Thymus (tissue), 14 donors: Measurements from ENCODE around the gene DEUP1. TPM values are rescaled to one million over a fixed set of nuclear protein-coding genes. Genes with fewer than 3 reads are reported as not detected.

Source experiments
- DNase-seq, 9 donors: peaks; one replicate each; pipeline ENCODE4 v3.0.0-alpha.2; 2013; ENCODE audit warnings: low spot score in 9 of 9, low read depth in 6 of 9, missing footprints in 1 of 9
- H3K27ac ChIP-seq, 2 donors: one replicate each; pipeline ENCODE4 v1.5.1; 2013; ENCODE audit warnings: control low read depth in 1 of 2, low read depth in 1 of 2, low read length in 1 of 2, mild to moderate bottlenecking in 1 of 2, moderate library complexity in 1 of 2
- H3K27me3 ChIP-seq, 2 donors: one replicate each; pipeline ENCODE4 v1.5.1; 2013; ENCODE audit warnings: low read length in 1 of 2; ENCODE audit not compliant: control insufficient read depth in 2 of 2, insufficient read depth in 1 of 2
- H3K36me3 ChIP-seq, 2 donors: one replicate each; pipeline ENCODE4 v1.5.1; 2013; ENCODE audit warnings: low read length in 1 of 2, mild to moderate bottlenecking in 1 of 2, moderate library complexity in 1 of 2; ENCODE audit not compliant: control insufficient read depth in 2 of 2, insufficient read depth in 2 of 2
- H3K4me1 ChIP-seq, 2 donors: one replicate each; pipeline ENCODE4 v1.5.1; 2013; ENCODE audit warnings: low read length in 2 of 2; ENCODE audit not compliant: control insufficient read depth in 2 of 2, insufficient read depth in 2 of 2
- H3K4me3 ChIP-seq, 2 donors: one replicate each; pipeline ENCODE4 v1.5.1; 2013; ENCODE audit warnings: low read length in 2 of 2, control low read depth in 1 of 2, mild to moderate bottlenecking in 1 of 2
- H3K9me3 ChIP-seq, 2 donors: one replicate each; pipeline ENCODE4 v1.5.1; 2013; ENCODE audit warnings: low read length in 1 of 2, mild to moderate bottlenecking in 1 of 2; ENCODE audit not compliant: control insufficient read depth in 2 of 2, insufficient read depth in 1 of 2
- WGBS: extraction: QIAGEN DNeasy Blood & Tissue Kit; methylation state at CpG from one replicate; pipeline ENCODE4 v1.1.7; 2013; 5-methylcytosine and 5-hydroxymethylcytosine counted together
- long read RNA-seq, 10 donors: transcript quantifications; one replicate each; lab custom pipeline, GENCODE V29; 2026
- polyA plus RNA-seq: library from polyadenylated mRNA; stranded (reverse); fragments of 200-250 nt; gene quantifications from one replicate; pipeline ENCODE4 v1.2.3, GENCODE V29; 2013
- total RNA-seq: library from RNA; stranded (reverse); fragments of 120-200 nt; gene quantifications from one replicate; pipeline ENCODE4 v1.2.4, GENCODE V29; 2013
- donor health status: healthy.

DEUP1 gene, protein sequence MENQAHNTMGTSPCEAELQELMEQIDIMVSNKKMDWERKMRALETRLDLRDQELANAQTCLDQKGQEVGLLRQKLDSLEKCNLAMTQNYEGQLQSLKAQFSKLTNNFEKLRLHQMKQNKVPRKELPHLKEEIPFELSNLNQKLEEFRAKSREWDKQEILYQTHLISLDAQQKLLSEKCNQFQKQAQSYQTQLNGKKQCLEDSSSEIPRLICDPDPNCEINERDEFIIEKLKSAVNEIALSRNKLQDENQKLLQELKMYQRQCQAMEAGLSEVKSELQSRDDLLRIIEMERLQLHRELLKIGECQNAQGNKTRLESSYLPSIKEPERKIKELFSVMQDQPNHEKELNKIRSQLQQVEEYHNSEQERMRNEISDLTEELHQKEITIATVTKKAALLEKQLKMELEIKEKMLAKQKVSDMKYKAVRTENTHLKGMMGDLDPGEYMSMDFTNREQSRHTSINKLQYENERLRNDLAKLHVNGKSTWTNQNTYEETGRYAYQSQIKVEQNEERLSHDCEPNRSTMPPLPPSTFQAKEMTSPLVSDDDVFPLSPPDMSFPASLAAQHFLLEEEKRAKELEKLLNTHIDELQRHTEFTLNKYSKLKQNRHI
- total RNA-seq: 0.33 TPM
- 0.23 TPM for polyA plus RNA-seq
- long read RNA-seq, donor 1: 0 reads
- long read RNA-seq, donor 2: 0 reads
- long read RNA-seq, donor 3: 0 reads
- long read RNA-seq, donor 4, partial matches to known transcripts: 6 of 26 reads
- long read RNA-seq, donor 4, other reads (novel, unspliced or antisense): 20 of 26 reads
- long read RNA-seq, donor 5, partial matches to known transcripts: 17 of 43 reads
- long read RNA-seq, donor 5, other reads (novel, unspliced or antisense): 26 of 43 reads
- long read RNA-seq, donor 6, partial matches to known transcripts: 0 of 21 reads
- long read RNA-seq, donor 6, other reads (novel, unspliced or antisense): 21 of 21 reads
- long read RNA-seq, donor 7: 0 reads
- long read RNA-seq, donor 8: 0 reads
- long read RNA-seq, donor 9: 0 reads
- long read RNA-seq, donor 10, partial matches to known transcripts: 0 of 12 reads
- long read RNA-seq, donor 10, other reads (novel, unspliced or antisense): 12 of 12 reads

- Histone ChIP-seq H3K4me1 (no peaks in the 10 kb centered on the region), H3K27me3 (peaks cover 11 to 33% of the 10 kb centered on the region in 2 donors), H3K36me3 (no peaks in the 10 kb centered on the region), H3K27ac (no peak within 1 kb of the TSS), H3K9me3 (no peaks in the 10 kb centered on the region), H3K4me3 (peak within 1 kb of the TSS in 1 of 2 donors; percentile 16)
- 5% methylated on average over 73 of the region's 73 CpGs for WGBS
- DNase-seq: peak in 4 of 9 donors; percentile 9 to 55 (median 20)
Measured at GRCh38 chr11:93330446-93330984, at the start of gene DEUP1. DEUP1 (plus strand) TSS chr11:93330742; CDS start chr11:93332260, 1,518 bp downstream.

DNA sequence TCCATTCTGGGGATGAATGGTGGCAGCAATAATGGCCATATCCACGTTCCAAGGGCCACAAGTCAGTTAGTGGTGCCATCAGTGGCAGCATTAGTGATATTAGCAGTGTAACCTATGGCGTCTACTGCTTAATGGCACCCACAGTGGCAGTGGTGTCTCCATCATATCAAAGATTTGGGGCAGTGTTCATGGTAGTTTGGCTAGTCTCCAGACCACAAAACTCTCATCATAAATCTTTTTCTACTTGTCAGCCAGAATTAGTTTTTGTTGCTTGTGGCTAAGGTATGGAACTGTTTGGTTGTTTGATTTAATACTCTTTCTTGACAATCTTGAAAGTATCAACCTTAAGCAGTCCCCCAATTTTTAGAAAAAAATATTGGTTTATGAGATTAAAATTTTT lies 45.1 kb upstream of the DEUP1 start:
- DNase-seq: no peak
- H3K9me3 ChIP-seq: no peaks in the 10 kb centered on the region
- no peak overlapping the region for H3K4me3 ChIP-seq
- no peak overlapping the region for H3K27ac ChIP-seq
- H3K27me3 ChIP-seq: no peaks in the 10 kb centered on the region
- 51% methylated on average over 2 of the region's 2 CpGs for WGBS
- H3K36me3 ChIP-seq: no peaks in the 10 kb centered on the region
- no peaks in the 10 kb centered on the region for H3K4me1 ChIP-seq

DNA sequence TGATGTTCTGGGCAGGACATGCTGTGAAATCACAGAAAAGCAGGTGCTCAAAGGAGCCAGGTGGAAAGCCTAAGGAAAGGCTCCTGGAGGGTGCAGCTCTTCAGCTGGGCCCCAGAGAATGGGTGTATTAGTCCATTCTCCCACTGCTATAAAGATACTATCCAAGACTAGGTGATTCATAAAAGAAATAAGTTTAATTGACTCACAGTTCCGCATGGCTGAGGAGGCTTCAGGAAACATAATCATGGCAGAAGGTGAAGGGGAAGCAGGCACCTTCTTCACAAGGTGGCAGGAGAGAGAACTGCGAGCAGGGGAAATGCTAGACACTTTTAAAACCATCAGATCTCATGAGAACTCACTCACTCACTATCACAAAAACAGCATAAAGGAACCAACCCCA lies 43.1 kb upstream of the DEUP1 start:
- H3K36me3 ChIP-seq: no peaks in the 10 kb centered on the region
- 93% methylated on average over 2 of the region's 2 CpGs for WGBS

DNA sequence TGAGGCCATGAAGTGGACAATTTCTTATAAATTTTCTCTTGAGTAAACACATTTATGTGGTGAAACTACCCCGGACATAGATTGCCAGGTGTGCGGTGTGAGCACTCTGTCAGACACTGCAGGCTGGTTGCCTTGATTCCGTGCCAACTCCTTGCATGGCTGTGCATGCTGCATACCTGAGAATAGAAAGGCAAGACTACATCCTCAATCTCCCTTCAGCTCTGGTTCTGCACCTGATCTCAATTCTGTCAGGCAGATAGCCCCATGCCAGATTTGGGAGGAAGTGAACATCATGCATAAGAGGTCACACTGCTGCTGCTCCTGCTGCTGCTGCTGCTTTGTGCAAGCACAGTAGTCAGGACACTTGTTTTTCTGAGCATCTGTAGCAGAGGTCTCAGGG lies 42.5 kb upstream of the DEUP1 start:
- Histone ChIP-seq H3K4me1 (no peaks in the 10 kb centered on the region), H3K27me3 (no peaks in the 10 kb centered on the region), H3K4me3 (no peak overlapping the region), H3K27ac (no peak overlapping the region), H3K9me3 (no peaks in the 10 kb centered on the region), H3K36me3 (no peaks in the 10 kb centered on the region)
- peak in 1 of 9 donors; percentile 7 for DNase-seq
- 91% methylated on average over 3 of the region's 3 CpGs for WGBS

More for the DNA sequence above, 43.1 kb upstream of the DEUP1 start:
- Histone ChIP-seq H3K9me3 (no peaks in the 10 kb centered on the region), H3K27ac (no peak overlapping the region), H3K4me3 (no peak overlapping the region), H3K27me3 (no peaks in the 10 kb centered on the region), H3K4me1 (no peaks in the 10 kb centered on the region)
- DNase-seq: no peak

GRCh38 chr11:93288767-93289166 lies 41.8 kb upstream of the DEUP1 start:
- Histone ChIP-seq H3K36me3 (no peaks in the 10 kb centered on the region), H3K27me3 (no peaks in the 10 kb centered on the region), H3K9me3 (no peaks in the 10 kb centered on the region), H3K4me1 (no peaks in the 10 kb centered on the region), H3K27ac (no peak overlapping the region), H3K4me3 (no peak overlapping the region)
- 98% methylated on average over 2 of the region's 2 CpGs for WGBS
- DNase-seq: no peak

DNA sequence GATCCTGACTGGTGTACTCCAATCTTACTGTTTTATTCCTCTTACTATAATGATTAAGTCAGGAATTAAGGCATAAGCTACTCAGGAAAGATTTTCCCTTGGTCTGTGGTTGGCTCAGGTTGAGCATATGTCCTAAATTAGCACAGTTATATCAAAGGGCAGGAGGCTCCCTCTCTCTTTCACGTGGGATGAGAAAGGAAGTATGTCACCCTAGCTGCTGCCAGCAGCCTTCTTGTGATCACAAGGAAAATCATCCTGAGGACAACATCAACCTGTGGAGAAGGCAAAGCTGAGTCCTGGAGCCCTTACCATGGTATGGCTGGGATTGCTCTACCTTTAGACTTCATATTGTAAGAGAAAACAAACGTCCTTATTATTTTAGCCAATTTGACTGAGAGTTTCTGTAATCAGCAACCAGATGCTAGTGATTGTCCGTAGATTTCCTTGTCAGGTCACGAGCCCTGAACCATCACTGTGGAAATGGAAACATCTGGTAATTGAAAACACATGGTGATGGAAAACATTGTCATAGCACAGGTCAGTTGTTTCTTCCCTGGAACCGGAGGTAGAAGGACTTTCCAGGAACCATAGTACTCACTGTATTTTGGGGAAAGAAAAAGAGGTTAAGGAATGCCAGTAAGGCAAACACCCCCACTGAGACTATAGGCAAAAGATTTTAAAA lies 40.6 kb upstream of the DEUP1 start:
- WGBS: 80% methylated on average over 5 of the region's 5 CpGs
- H3K27ac ChIP-seq: no peak overlapping the region
- no peaks in the 10 kb centered on the region for H3K9me3 ChIP-seq
- DNase-seq: no peak
- no peaks in the 10 kb centered on the region for H3K36me3 ChIP-seq
- H3K4me1 ChIP-seq: no peaks in the 10 kb centered on the region
- no peaks in the 10 kb centered on the region for H3K27me3 ChIP-seq
- H3K4me3 ChIP-seq: no peak overlapping the region

GRCh38 chr11:93291110-93291509 lies 39.4 kb upstream of the DEUP1 start:
- H3K9me3 ChIP-seq: no peaks in the 10 kb centered on the region
- H3K4me1 ChIP-seq: no peaks in the 10 kb centered on the region
- H3K27ac ChIP-seq: no peak overlapping the region
- H3K36me3 ChIP-seq: no peaks in the 10 kb centered on the region
- no peak overlapping the region for H3K4me3 ChIP-seq
- 96% methylated on average over 1 of the region's 1 CpG for WGBS
- DNase-seq: no peak
- no peaks in the 10 kb centered on the region for H3K27me3 ChIP-seq

- H3K36me3 ChIP-seq: no peaks in the 10 kb centered on the region
- no peak overlapping the region for H3K4me3 ChIP-seq
- H3K9me3 ChIP-seq: no peaks in the 10 kb centered on the region
- H3K27ac ChIP-seq: no peak overlapping the region
- DNase-seq: no peak
- H3K27me3 ChIP-seq: no peaks in the 10 kb centered on the region
- 91% methylated on average over 1 of the region's 1 CpG for WGBS
- no peaks in the 10 kb centered on the region for H3K4me1 ChIP-seq
Measured at GRCh38 chr11:93291898-93292297, 38.6 kb upstream of the DEUP1 start.
